Measurements from ENCODE around the gene PLCB4.

The PLCB4 gene

GRCh38 chr20:9131841-9132240, 63.0 kb downstream of the PLCB4 start:
- TF ChIP-seq ZNF274 (IDR thresholded peaks at IDR 0.05; ENCODE audit: low read depth, low read length), result no peak
- H3K4me3 ChIP-seq (ENCODE audit: low read length), result no peak overlapping the region

GRCh38 chr20:9134346-9134745, 65.5 kb downstream of the PLCB4 start:
- no peak overlapping the region for H3K4me3 ChIP-seq (ENCODE audit: low read length)
- no peak for TF ChIP-seq ZNF274 (IDR thresholded peaks at IDR 0.05; ENCODE audit: low read depth, low read length)

- H3K4me3 ChIP-seq (ENCODE audit: low read length), result no peak overlapping the region
- no peak for TF ChIP-seq ZNF274 (IDR thresholded peaks at IDR 0.05; ENCODE audit: low read depth, low read length)
Measured at GRCh38 chr20:9136114-9136513, 67.2 kb downstream of the PLCB4 start.

GRCh38 chr20:9137001-9137400, 68.1 kb downstream of the PLCB4 start:
- H3K4me3 ChIP-seq (ENCODE audit: low read length), result no peak overlapping the region
- TF ChIP-seq ZNF274 (IDR thresholded peaks at IDR 0.05; ENCODE audit: low read depth, low read length), result no peak

GRCh38 chr20:9139106-9139833, 70.4 kb downstream of the PLCB4 start:
- TF ChIP-seq ZNF274 (IDR thresholded peaks at IDR 0.05; ENCODE audit: low read depth, low read length), result no peak
- H3K4me3 ChIP-seq (ENCODE audit: low read length), result no peak overlapping the region

- H3K4me3 ChIP-seq (ENCODE audit: low read length), result no peak overlapping the region
- no peak for TF ChIP-seq ZNF274 (IDR thresholded peaks at IDR 0.05; ENCODE audit: low read depth, low read length)
Measured at GRCh38 chr20:9140162-9140760, 71.4 kb downstream of the PLCB4 start.

GRCh38 chr20:9141070-9141469, 72.2 kb downstream of the PLCB4 start:
- H3K4me3 ChIP-seq (ENCODE audit: low read length), result no peak overlapping the region
- no peak for TF ChIP-seq ZNF274 (IDR thresholded peaks at IDR 0.05; ENCODE audit: low read depth, low read length)

- no peak overlapping the region for H3K4me3 ChIP-seq (ENCODE audit: low read length)
- no peak for TF ChIP-seq ZNF274 (IDR thresholded peaks at IDR 0.05; ENCODE audit: low read depth, low read length)
Measured at GRCh38 chr20:9141921-9142320, 73.0 kb downstream of the PLCB4 start.

GRCh38 chr20:9142809-9143208, 73.9 kb downstream of the PLCB4 start:
- TF ChIP-seq ZNF274 (IDR thresholded peaks at IDR 0.05; ENCODE audit: low read depth, low read length), result no peak
- H3K4me3 ChIP-seq (ENCODE audit: low read length), result no peak overlapping the region

GRCh38 chr20:9143926-9144325, 75.0 kb downstream of the PLCB4 start:
- no peak for TF ChIP-seq ZNF274 (IDR thresholded peaks at IDR 0.05; ENCODE audit: low read depth, low read length)
- no peak overlapping the region for H3K4me3 ChIP-seq (ENCODE audit: low read length)

GRCh38 chr20:9144643-9145042, 75.8 kb downstream of the PLCB4 start:
- no peak overlapping the region for H3K4me3 ChIP-seq (ENCODE audit: low read length)
- TF ChIP-seq ZNF274 (IDR thresholded peaks at IDR 0.05; ENCODE audit: low read depth, low read length), result no peak

- TF ChIP-seq ZNF274 (IDR thresholded peaks at IDR 0.05; ENCODE audit: low read depth, low read length), result no peak
- H3K4me3 ChIP-seq (ENCODE audit: low read length), result no peak overlapping the region
Measured at GRCh38 chr20:9145142-9145541, 76.3 kb downstream of the PLCB4 start.

- H3K4me3 ChIP-seq (ENCODE audit: low read length), result no peak overlapping the region
- no peak for TF ChIP-seq ZNF274 (IDR thresholded peaks at IDR 0.05; ENCODE audit: low read depth, low read length)
Measured at GRCh38 chr20:9146649-9147048, 77.8 kb downstream of the PLCB4 start.

GRCh38 chr20:9147547-9148024, 78.7 kb downstream of the PLCB4 start:
- no peak overlapping the region for H3K4me3 ChIP-seq (ENCODE audit: low read length)
- no peak for TF ChIP-seq ZNF274 (IDR thresholded peaks at IDR 0.05; ENCODE audit: low read depth, low read length)

GRCh38 chr20:9148291-9148690, 79.4 kb downstream of the PLCB4 start:
- TF ChIP-seq ZNF274 (IDR thresholded peaks at IDR 0.05; ENCODE audit: low read depth, low read length), result no peak

More at GRCh38 chr20:9148291-9148690, 79.4 kb downstream of the PLCB4 start:
- no peak overlapping the region for H3K4me3 ChIP-seq (ENCODE audit: low read length)

Data from GM08714 (cell line).